H1 (cell line): ENCODE data around the gene RMND5B. TPM values are rescaled to one million over a fixed set of nuclear protein-coding genes. Genes with fewer than 3 reads are reported as not detected.

Source experiments
- CTCF ChIA-PET: fragments of 300-600 bp; sonication (Branson Sonifier 250); formaldehyde crosslinking; loops from one replicate; lab custom pipeline; 2021; ENCODE audit not compliant: partially characterized antibody; lab: Charles Lee
- POLR2A ChIA-PET: fragments of 300-600 bp; sonication (Branson Sonifier 250); formaldehyde crosslinking; loops from one replicate; lab custom pipeline; 2021; ENCODE audit warnings: inconsistent platforms; ENCODE audit not compliant: partially characterized antibody; lab: Charles Lee
- DNase-seq, 2 experiments: peaks; one replicate each; pipeline versions ENCODE4 v3.0.0 to v3.0.0-alpha.2; 2010 to 2022; ENCODE audit warnings: low spot score in 2 of 2, low read depth in 1 of 2, mixed read lengths in 1 of 2
- FAIRE-seq: peaks from 2 replicates; lab custom pipeline; 2011; peaks lifted over from hg19 to GRCh38; lab: Jason Lieb, UNC
- H2AFZ ChIP-seq: 2 replicates; pipeline ENCODE4 v1.8.1; 2012; ENCODE audit warnings: low read length, inconsistent platforms
- H2AK5ac ChIP-seq: 2 replicates; pipeline ENCODE4 v1.6.1; 2013; ENCODE audit warnings: low read depth, low read length
- H2BK120ac ChIP-seq: replicated peaks from 2 replicates; pipeline ENCODE3; 2013; ENCODE audit warnings: low read depth, low read length, inconsistent platforms
- H2BK12ac ChIP-seq: 2 replicates; pipeline ENCODE4 v1.6.1; 2013; ENCODE audit warnings: low read depth, low read length
- H2BK15ac ChIP-seq: 2 replicates; pipeline ENCODE4 v1.6.1; 2013; ENCODE audit warnings: low read length
- H2BK20ac ChIP-seq: 2 replicates; pipeline ENCODE4 v1.6.1; 2013; ENCODE audit warnings: low read length
- H2BK5ac ChIP-seq: 2 replicates; pipeline ENCODE4 v1.6.1; 2013; ENCODE audit warnings: low read depth, low read length
- H3K14ac ChIP-seq: 2 replicates; pipeline ENCODE4 v1.6.1; 2013; ENCODE audit warnings: inconsistent platforms; ENCODE audit not compliant: insufficient read length
- H3K18ac ChIP-seq: 2 replicates; pipeline ENCODE4 v1.6.1; 2013; ENCODE audit warnings: low read length; ENCODE audit errors: extremely low read depth
- H3K23ac ChIP-seq: 2 replicates; pipeline ENCODE4 v1.6.1; 2013; ENCODE audit warnings: inconsistent platforms; ENCODE audit not compliant: insufficient read length
- H3K23me2 ChIP-seq: 2 replicates; pipeline ENCODE4 v1.6.1; 2013; ENCODE audit warnings: low read depth, low read length
- H3K27ac ChIP-seq: 2 replicates; pipeline ENCODE4 v1.6.1; 2011; ENCODE audit warnings: low read depth, low read length, inconsistent platforms
- H3K27me3 ChIP-seq, 4 experiments: replicated peaks in 1 of 4; 1 replicate in 1 of 4; 2 replicates in 3 of 4; pipeline versions ENCODE4 v1.6.1 to v1.8.1; 2011 to 2013; ENCODE audit warnings: low read length in 3 of 4, mild to moderate bottlenecking in 3 of 4, inconsistent platforms in 2 of 4, mixed read lengths in 2 of 4, moderate library complexity in 1 of 4; ENCODE audit not compliant: control insufficient read depth in 3 of 4, insufficient read depth in 3 of 4; ENCODE audit errors: extremely low read depth in 1 of 4
- H3K36me3 ChIP-seq, 4 experiments: 2 replicates each; pipeline versions ENCODE4 v1.6.1 to v1.8.1; 2011 to 2013; ENCODE audit warnings: mild to moderate bottlenecking in 4 of 4, low read length in 3 of 4, moderate library complexity in 2 of 4, control low read depth in 1 of 4, inconsistent platforms in 1 of 4; ENCODE audit not compliant: insufficient read depth in 4 of 4, control insufficient read depth in 2 of 4
- H3K4ac ChIP-seq: replicated peaks from 2 replicates; pipeline ENCODE3; 2013; ENCODE audit warnings: low read length, low read depth, mixed read lengths, inconsistent platforms; ENCODE audit not compliant: insufficient read length
- H3K4me1 ChIP-seq, 4 experiments: replicated peaks in 1 of 4; 1 replicate in 1 of 4; 2 replicates in 3 of 4; pipeline versions ENCODE4 v1.6.1 to v1.8.1; 2011 to 2013; ENCODE audit warnings: low read length in 3 of 4, inconsistent platforms in 2 of 4, mixed read lengths in 1 of 4; ENCODE audit not compliant: insufficient read depth in 4 of 4, control insufficient read depth in 3 of 4
- H3K4me2 ChIP-seq, 2 experiments: 2 replicates each; pipeline versions ENCODE4 v1.6.1 to v1.8.1; 2011 to 2013; ENCODE audit warnings: low read depth in 2 of 2, low read length in 2 of 2, control low read depth in 1 of 2, inconsistent platforms in 1 of 2, mild to moderate bottlenecking in 1 of 2; ENCODE audit not compliant: insufficient read depth in 1 of 2
- H3K4me3 ChIP-seq, 4 experiments: fragments of 200-600, 300-600 bp in 1 of 4; sonication (generic), shearing (Covaris generic), sonication (Bioruptor Twin) in 1 of 4; 2 replicates each; pipeline versions ENCODE4 v1.5.1 to v1.8.1; 2011 to 2016; ENCODE audit warnings: low read length in 4 of 4, low read depth in 3 of 4, control low read depth in 2 of 4, inconsistent platforms in 2 of 4, mild to moderate bottlenecking in 2 of 4, mixed read lengths in 1 of 4, moderate library complexity in 1 of 4; ENCODE audit not compliant: insufficient read depth in 2 of 4; ENCODE audit errors: extremely low read depth in 1 of 4
- H3K56ac ChIP-seq: replicated peaks from 2 replicates; pipeline ENCODE3; 2013; ENCODE audit warnings: low read depth, mild to moderate bottlenecking, mixed read lengths, low read length, inconsistent platforms; ENCODE audit not compliant: insufficient read length
- H3K79me1 ChIP-seq: 2 replicates; pipeline ENCODE4 v1.6.1; 2013; ENCODE audit warnings: low read depth, low read length, control low read depth
- H3K79me2 ChIP-seq, 2 experiments: 2 replicates each; pipeline versions ENCODE4 v1.6.1 to v1.8.1; 2012 to 2013; ENCODE audit warnings: low read length in 2 of 2, mild to moderate bottlenecking in 2 of 2, inconsistent platforms in 1 of 2; ENCODE audit not compliant: insufficient read depth in 2 of 2, control insufficient read depth in 1 of 2
- H3K9ac ChIP-seq, 4 experiments: replicated peaks in 1 of 4; 1 replicate in 1 of 4; 2 replicates in 3 of 4; pipeline versions ENCODE4 v1.6.1 to v1.8.1; 2011 to 2013; ENCODE audit warnings: low read depth in 3 of 4, low read length in 3 of 4, control low read depth in 2 of 4, mild to moderate bottlenecking in 2 of 4, moderate library complexity in 2 of 4, inconsistent platforms in 1 of 4; ENCODE audit errors: extremely low read depth in 1 of 4
- H3K9me3 ChIP-seq, 2 experiments: 2 replicates each; pipeline versions ENCODE4 v1.6.1 to v1.8.1; 2012 to 2013; ENCODE audit warnings: mild to moderate bottlenecking in 2 of 2, moderate library complexity in 2 of 2, control low read depth in 1 of 2, inconsistent platforms in 1 of 2, low read depth in 1 of 2, low read length in 1 of 2, mixed read lengths in 1 of 2; ENCODE audit not compliant: insufficient read depth in 2 of 2
- H4K20me1 ChIP-seq, 2 experiments: replicated peaks in 1 of 2; 2 replicates each; pipeline versions ENCODE3 to v1.8.1; 2011 to 2013; ENCODE audit warnings: inconsistent platforms in 2 of 2, low read length in 2 of 2, mild to moderate bottlenecking in 1 of 2; ENCODE audit not compliant: insufficient read depth in 2 of 2, control insufficient read depth in 1 of 2
- H4K5ac ChIP-seq: 2 replicates; pipeline ENCODE4 v1.6.1; 2013; ENCODE audit warnings: low read length, low read depth, mixed read lengths, inconsistent platforms; ENCODE audit not compliant: insufficient read length
- H4K8ac ChIP-seq: 2 replicates; pipeline ENCODE4 v1.8.0; 2013; ENCODE audit warnings: mild to moderate bottlenecking, moderate library complexity, low read length, inconsistent platforms; ENCODE audit not compliant: insufficient read depth; ENCODE audit errors: extremely low read depth
- H4K91ac ChIP-seq: replicated peaks from 2 replicates; pipeline ENCODE3; 2013; ENCODE audit warnings: low read length, mixed read lengths, inconsistent platforms; ENCODE audit not compliant: insufficient read length
- ASH2L ChIP-seq: fragments of 200-600, 300-600 bp; sonication (generic); IDR thresholded peaks from one replicate; pipeline ENCODE4 v1.7.1; 2017; ENCODE audit warnings: low read length
- KDM5A ChIP-seq: fragments of 200-600 bp; IDR thresholded peaks from 2 replicates; pipeline ENCODE4 v1.7.1; 2012; ENCODE audit warnings: mild to moderate bottlenecking, low read length, inconsistent platforms, mixed read lengths
- RBBP5 ChIP-seq: IDR thresholded peaks from 2 replicates; pipeline ENCODE4 v1.7.1; 2012; ENCODE audit warnings: low read depth, mild to moderate bottlenecking, inconsistent platforms, low read length, moderate library complexity, borderline replicate concordance
- WGBS, 2 experiments: shearing (Covaris generic) in 1 of 2; methylation state at CpG; one replicate each; pipeline versions ENCODE4 v1.1.6 to v1.1.7; 2013 to 2015; ENCODE audit warnings: low lambda C conversion rate in 2 of 2, mixed read lengths in 2 of 2, inconsistent platforms in 1 of 2, low coverage in 1 of 2, missing lambda C conversion rate in 1 of 2; ENCODE audit not compliant: insufficient replicate concordance in 2 of 2, insufficient coverage in 1 of 2, insufficient read length in 1 of 2; ENCODE audit errors: extremely low coverage in 1 of 2, missing lambda C conversion rate in 1 of 2; 5-methylcytosine and 5-hydroxymethylcytosine counted together
- polyA plus RNA-seq, 7 experiments: library from polyadenylated mRNA; depleted of rRNA in 3 of 7; stranded (reverse) in 5 of 7; unstranded in 2 of 7; fragments of >200 nt in 5 of 7; fragments of 200-250 nt in 2 of 7; gene quantifications; 1 replicate in 5 of 7; 2 replicates in 1 of 7; 4 replicates in 1 of 7; pipeline versions ENCODE4 v1.2.1 to v1.2.3, GENCODE V29; 2011 to 2013; ENCODE audit warnings: missing spikeins in 2 of 7, mixed read lengths in 2 of 7
- total RNA-seq: library from RNA; stranded (reverse); fragmentation: NEBNext Ultra II Directional; extraction: Animal tissue kit (Norgen Biotek cat#: 25700); gene quantifications from 2 replicates; pipeline ENCODE4 v1.2.1, GENCODE V29; 2021

Gene RMND5B
- total and polyA plus RNA-seq, 2 of the 8 experiments (the other 6 are each of a cell fraction or from before 2014, with no cell fraction given) = 75.9 to 90.2 TPM

DNA sequence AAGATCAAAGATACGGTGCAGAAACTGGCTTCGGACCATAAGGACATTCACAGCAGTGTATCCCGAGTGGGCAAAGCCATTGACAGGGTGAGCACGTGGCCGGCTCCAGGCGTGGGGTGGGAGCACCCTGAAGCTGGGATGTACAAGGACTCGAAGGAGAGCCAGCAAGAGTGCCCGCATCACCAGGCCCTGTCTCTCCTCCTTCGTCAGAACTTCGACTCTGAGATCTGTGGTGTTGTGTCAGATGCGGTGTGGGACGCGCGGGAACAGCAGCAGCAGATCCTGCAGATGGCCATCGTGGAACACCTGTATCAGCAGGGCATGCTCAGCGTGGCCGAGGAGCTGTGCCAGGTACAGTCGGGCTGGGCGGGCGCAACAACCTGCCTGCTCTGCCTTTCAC is 11.8 kb downstream of the RMND5B start:
- H4K20me1 ChIP-seq = peaks cover 9 to 20% of the 10 kb centered on the region in 2 experiments
- H3K27ac ChIP-seq = no peak overlapping the region
- H2BK15ac ChIP-seq = no peak overlapping the region
- H2BK12ac ChIP-seq = no peak overlapping the region
- no peak overlapping the region for H4K91ac ChIP-seq
- no peak overlapping the region for H4K5ac ChIP-seq
- no peak overlapping the region for H3K4me2 ChIP-seq
- no peak overlapping the region for H3K23ac ChIP-seq
- POLR2A ChIA-PET = interaction anchor here (1.0 to 40.7 kb wide), 10 partner anchors 8 to 68 kb away, joined by 3 to 1250 read pairs (median 11); partner anchors contain the start of genes N4BP3, NHP2 and RMND5B
- H3K23me2 ChIP-seq = no peaks in the 10 kb centered on the region
- no peaks in the 10 kb centered on the region for H3K9me3 ChIP-seq
- WGBS, 2 experiments = 90% methylated on average over 18 of the region's 20 CpGs; no CpG with 5 or more reads in 1 of the 2 experiments
- no peak overlapping the region for H3K9ac ChIP-seq
- no peak overlapping the region for H2AFZ ChIP-seq
- no peak overlapping the region for H3K4ac ChIP-seq
- FAIRE-seq = no peak
- no peaks in the 10 kb centered on the region for H3K79me1 ChIP-seq
- H2BK5ac ChIP-seq = no peak overlapping the region
- H3K36me3 ChIP-seq = peaks cover 19 to 77% (median 52%) of the 10 kb centered on the region in 4 experiments
- H2AK5ac ChIP-seq = no peak overlapping the region
- H3K4me3 ChIP-seq = no peak overlapping the region
- no peak overlapping the region for H4K8ac ChIP-seq
- TF ChIP-seq KDM5A (no peak), ASH2L (no peak), RBBP5 (no peak)
- TF ChIP-seq, all 59 proteins: peak for 0
- Histone ChIP-seq H2BK20ac (no peak overlapping the region), H3K79me2 (no peaks in the 10 kb centered on the region), H3K27me3 (no peaks in the 10 kb centered on the region), H3K4me1 (peaks cover 0 to 2% (median 0%) of the 10 kb centered on the region in 4 experiments; a peak in 2 of 7 replicates), H3K14ac (no peak overlapping the region), H3K56ac (no peak overlapping the region), H2BK120ac (no peak overlapping the region), H3K18ac (no peak overlapping the region)
- DNase-seq = no peak
- CTCF ChIA-PET = interaction anchor here (0.9 to 24.6 kb wide), 10 partner anchors 7 to 65 kb away, joined by 3 to 515 read pairs (median 4); partner anchors contain the start of gene NHP2
